H9 (cell line): ENCODE results near the gene CST11. TPM values are rescaled to one million over a fixed set of nuclear protein-coding genes. Genes with fewer than 3 reads are reported as not detected.

Source experiments
- DNase-seq: peaks from one replicate; pipeline ENCODE4 v3.0.0-alpha.2; 2017
- H2AFZ ChIP-seq: one replicate; pipeline ENCODE4 v1.6.1; 2013; ENCODE audit warnings: mild to moderate bottlenecking, low read length, control low read depth, moderate library complexity
- H2AK5ac ChIP-seq: 2 replicates; pipeline ENCODE4 v1.6.1; 2013; ENCODE audit warnings: low read length, control low read depth, mixed read lengths; ENCODE audit not compliant: insufficient read length
- H2BK120ac ChIP-seq: one replicate; pipeline ENCODE4 v1.6.1; 2013; ENCODE audit warnings: low read depth, mild to moderate bottlenecking, low read length, control low read depth, inconsistent platforms; ENCODE audit not compliant: poor library complexity, severe bottlenecking
- H2BK12ac ChIP-seq: 2 replicates; pipeline ENCODE4 v1.6.1; 2013; ENCODE audit warnings: low read length, control low read depth, mixed read lengths, low read depth; ENCODE audit not compliant: insufficient read length
- H2BK15ac ChIP-seq: 2 replicates; pipeline ENCODE4 v1.6.1; 2013; ENCODE audit warnings: low read depth, low read length, control low read depth
- H2BK20ac ChIP-seq: one replicate; pipeline ENCODE4 v1.6.1; 2013; ENCODE audit warnings: low read depth, mild to moderate bottlenecking, low read length, control low read depth, inconsistent platforms; ENCODE audit not compliant: poor library complexity, severe bottlenecking
- H2BK5ac ChIP-seq: 2 replicates; pipeline ENCODE4 v1.6.1; 2013; ENCODE audit warnings: low read length, control low read depth, mixed read lengths; ENCODE audit not compliant: insufficient read length
- H3K14ac ChIP-seq: 2 replicates; pipeline ENCODE4 v1.6.1; 2013; ENCODE audit warnings: low read length, control low read depth; ENCODE audit not compliant: insufficient read depth
- H3K18ac ChIP-seq: 2 replicates; pipeline ENCODE4 v1.6.1; 2013; ENCODE audit warnings: low read depth, mild to moderate bottlenecking, mixed read lengths, low read length, control low read depth; ENCODE audit not compliant: insufficient read length
- H3K23ac ChIP-seq: 2 replicates; pipeline ENCODE4 v1.6.1; 2013; ENCODE audit warnings: low read length, control low read depth, mixed read lengths, low read depth; ENCODE audit not compliant: insufficient read length
- H3K23me2 ChIP-seq: 2 replicates; pipeline ENCODE4 v1.6.1; 2013; ENCODE audit warnings: low read depth, mild to moderate bottlenecking, mixed read lengths, low read length, control low read depth; ENCODE audit not compliant: insufficient read length, poor library complexity, severe bottlenecking
- H3K27ac ChIP-seq: 2 replicates; pipeline ENCODE4 v1.5.1; 2013; ENCODE audit warnings: low read length, control low read depth, mixed read lengths, low read depth; ENCODE audit not compliant: insufficient read length
- H3K27me3 ChIP-seq: 2 replicates; pipeline ENCODE4 v1.6.1; 2013; ENCODE audit warnings: low read length, control low read depth, inconsistent platforms; ENCODE audit not compliant: insufficient read depth
- H3K4ac ChIP-seq: 2 replicates; pipeline ENCODE4 v1.6.1; 2013; ENCODE audit warnings: low read depth, mild to moderate bottlenecking, control low read depth, inconsistent platforms, low read length, moderate library complexity
- H3K4me1 ChIP-seq: 2 replicates; pipeline ENCODE4 v1.6.1; 2013; ENCODE audit warnings: low read length, control low read depth, inconsistent platforms; ENCODE audit not compliant: insufficient read depth
- H3K4me2 ChIP-seq: 2 replicates; pipeline ENCODE4 v1.6.1; 2013; ENCODE audit warnings: low read length, control low read depth, mixed read lengths; ENCODE audit not compliant: insufficient read length, insufficient read depth
- H3K56ac ChIP-seq: 2 replicates; pipeline ENCODE4 v1.6.1; 2013; ENCODE audit warnings: low read depth, mild to moderate bottlenecking, mixed read lengths, low read length, control low read depth; ENCODE audit not compliant: insufficient read length
- H3K79me1 ChIP-seq: 2 replicates; pipeline ENCODE4 v1.6.1; 2013; ENCODE audit warnings: low read depth, mild to moderate bottlenecking, moderate library complexity, low read length, control low read depth, inconsistent platforms; ENCODE audit not compliant: insufficient read depth, poor library complexity, severe bottlenecking
- H3K79me2 ChIP-seq: 2 replicates; pipeline ENCODE4 v1.6.1; 2013; ENCODE audit warnings: low read length, control low read depth, inconsistent platforms; ENCODE audit not compliant: insufficient read depth
- H3K9ac ChIP-seq: 2 replicates; pipeline ENCODE4 v1.6.1; 2013; ENCODE audit warnings: low read length, control low read depth, mixed read lengths; ENCODE audit not compliant: insufficient read length; ENCODE audit errors: extremely low read depth
- H3K9me3 ChIP-seq: one replicate; pipeline ENCODE4 v1.6.1; 2013; ENCODE audit warnings: low read depth, low read length, inconsistent platforms; ENCODE audit not compliant: control insufficient read depth
- H3T11ph ChIP-seq: one replicate; pipeline ENCODE4 v1.6.1; 2013; ENCODE audit warnings: mild to moderate bottlenecking, low read length, control low read depth, inconsistent platforms
- H4K20me1 ChIP-seq: one replicate; pipeline ENCODE4 v1.6.1; 2013; ENCODE audit not compliant: control insufficient read depth, insufficient read length, insufficient read depth
- H4K5ac ChIP-seq: 2 replicates; pipeline ENCODE4 v1.6.1; 2013; ENCODE audit warnings: low read depth, mild to moderate bottlenecking, mixed read lengths, low read length, control low read depth; ENCODE audit not compliant: insufficient read length
- H4K8ac ChIP-seq: replicated peaks from 2 replicates; pipeline ENCODE4 v1.6.1; 2013; ENCODE audit warnings: low read length, control low read depth, mixed read lengths, low read depth; ENCODE audit not compliant: insufficient read length
- H4K91ac ChIP-seq: 2 replicates; pipeline ENCODE4 v1.6.1; 2013; ENCODE audit warnings: low read depth, mild to moderate bottlenecking, moderate library complexity, mixed read lengths, low read length, control low read depth; ENCODE audit not compliant: insufficient read length
- H3K27ac Mint-ChIP-seq, 3 experiments: 2 replicates in 2 of 3; 3 replicates in 1 of 3; pipeline ENCODE4 v1.8.0; 2020 to 2021; ENCODE audit warnings: mixed read lengths in 3 of 3, mild to moderate bottlenecking in 1 of 3, moderate library complexity in 1 of 3
- H3K27me3 Mint-ChIP-seq: 2 replicates; pipeline ENCODE4 v1.8.0; 2021; ENCODE audit warnings: low read depth, mild to moderate bottlenecking, moderate library complexity, mixed read lengths
- H3K36me3 Mint-ChIP-seq, 3 experiments: 2 replicates in 2 of 3; 3 replicates in 1 of 3; pipeline ENCODE4 v1.8.0; 2020 to 2021; ENCODE audit warnings: low read depth in 3 of 3, mixed read lengths in 3 of 3; ENCODE audit not compliant: insufficient read depth in 1 of 3
- H3K4me1 Mint-ChIP-seq, 2 experiments: 2 replicates each; pipeline ENCODE4 v1.8.0; 2020; ENCODE audit warnings: mixed read lengths in 2 of 2
- H3K4me3 Mint-ChIP-seq, 2 experiments: 2 replicates in 1 of 2; 3 replicates in 1 of 2; pipeline ENCODE4 v1.8.0; 2020 to 2021; ENCODE audit warnings: mild to moderate bottlenecking in 2 of 2, mixed read lengths in 2 of 2, moderate library complexity in 1 of 2
- H3K9me3 Mint-ChIP-seq, 2 experiments: 2 replicates in 1 of 2; 3 replicates in 1 of 2; pipeline ENCODE4 v1.8.0; 2020; ENCODE audit warnings: mild to moderate bottlenecking in 2 of 2, mixed read lengths in 2 of 2, moderate library complexity in 1 of 2
- CTCF ChIP-seq: fragments of 200-600 bp; sonication (generic); conservative IDR thresholded peaks from 3 replicates; pipeline ENCODE4 v1.8.0; 2021; ENCODE audit warnings: antibody characterized with exemption, mild to moderate bottlenecking
- WGBS: extraction: QIAGEN DNeasy Blood & Tissue Kit; methylation state at CpG from one replicate; pipeline ENCODE4 v1.1.7; 2013; ENCODE audit warnings: missing lambda C conversion rate, low lambda C conversion rate, mixed read lengths; ENCODE audit not compliant: insufficient read length; ENCODE audit errors: extremely low coverage; 5-methylcytosine and 5-hydroxymethylcytosine counted together
- total RNA-seq: library from RNA; stranded (reverse); gene quantifications from 2 replicates; pipeline ENCODE4 v1.2.1, GENCODE V29; 2021

CST11 gene
- total RNA-seq, 1 experiment from 2014 or later: not detected

- Mint-ChIP-seq H3K36me3 (peaks cover 0 to 6% (median 0%) of the 10 kb centered on the region in 3 experiments; a peak in 3 of 7 replicates), H3K27ac (no peak overlapping the region; a peak in 1 of 7 replicates), H3K9me3 (no peaks in the 10 kb centered on the region), H3K4me1 (peaks cover 6 to 17% of the 10 kb centered on the region in 2 experiments), H3K4me3 (no peak overlapping the region), H3K27me3 (no peaks in the 10 kb centered on the region)
- no peak overlapping the region for H3K56ac ChIP-seq
- no peak overlapping the region for H2AK5ac ChIP-seq
- H3K27ac ChIP-seq: no peak overlapping the region
- peaks cover 16% of the 10 kb centered on the region; the same call in 1 of the 2 replicates for H3K79me2 ChIP-seq
- H4K8ac ChIP-seq: no peak overlapping the region
- no peak overlapping the region for H2AFZ ChIP-seq
- H3K18ac ChIP-seq: no peak overlapping the region
- H4K91ac ChIP-seq: no peak overlapping the region
- no peaks in the 10 kb centered on the region for H4K20me1 ChIP-seq
- no peak overlapping the region for H3K14ac ChIP-seq
- H2BK15ac ChIP-seq: no peak overlapping the region
- WGBS: no CpG with 5 or more reads among the region's 1 CpG
- H3K79me1 ChIP-seq: peaks cover 8% of the 10 kb centered on the region
- no peak overlapping the region for H2BK5ac ChIP-seq
- H3K27me3 ChIP-seq: no peaks in the 10 kb centered on the region
- no peak overlapping the region for H3T11ph ChIP-seq
- TF ChIP-seq CTCF: no peak
- DNase-seq: no peak
- no peak overlapping the region for H2BK20ac ChIP-seq
- H3K9me3 ChIP-seq: no peaks in the 10 kb centered on the region
- no peak overlapping the region for H3K4ac ChIP-seq
- H3K23me2 ChIP-seq: no peaks in the 10 kb centered on the region
- no peak overlapping the region for H4K5ac ChIP-seq
- no peak overlapping the region for H3K4me2 ChIP-seq
- no peak overlapping the region for H2BK120ac ChIP-seq
- H2BK12ac ChIP-seq: no peak overlapping the region
- H3K23ac ChIP-seq: no peak overlapping the region
- H3K4me1 ChIP-seq: no peaks in the 10 kb centered on the region; the same call in 1 of the 2 replicates
- H3K9ac ChIP-seq: no peak overlapping the region
Measured at GRCh38 chr20:23412026-23412425, 40.6 kb downstream of the CST11 start.
